Measurements from ENCODE around the gene SETMAR.

GRCh38 chr3:4302747-4303146 is 422 bp upstream of the SETMAR start:
- TF ChIP-seq, protein P1, sequence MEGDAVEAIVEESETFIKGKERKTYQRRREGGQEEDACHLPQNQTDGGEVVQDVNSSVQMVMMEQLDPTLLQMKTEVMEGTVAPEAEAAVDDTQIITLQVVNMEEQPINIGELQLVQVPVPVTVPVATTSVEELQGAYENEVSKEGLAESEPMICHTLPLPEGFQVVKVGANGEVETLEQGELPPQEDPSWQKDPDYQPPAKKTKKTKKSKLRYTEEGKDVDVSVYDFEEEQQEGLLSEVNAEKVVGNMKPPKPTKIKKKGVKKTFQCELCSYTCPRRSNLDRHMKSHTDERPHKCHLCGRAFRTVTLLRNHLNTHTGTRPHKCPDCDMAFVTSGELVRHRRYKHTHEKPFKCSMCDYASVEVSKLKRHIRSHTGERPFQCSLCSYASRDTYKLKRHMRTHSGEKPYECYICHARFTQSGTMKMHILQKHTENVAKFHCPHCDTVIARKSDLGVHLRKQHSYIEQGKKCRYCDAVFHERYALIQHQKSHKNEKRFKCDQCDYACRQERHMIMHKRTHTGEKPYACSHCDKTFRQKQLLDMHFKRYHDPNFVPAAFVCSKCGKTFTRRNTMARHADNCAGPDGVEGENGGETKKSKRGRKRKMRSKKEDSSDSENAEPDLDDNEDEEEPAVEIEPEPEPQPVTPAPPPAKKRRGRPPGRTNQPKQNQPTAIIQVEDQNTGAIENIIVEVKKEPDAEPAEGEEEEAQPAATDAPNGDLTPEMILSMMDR (IDR thresholded peaks at IDR 0.05): no peak
- no peak for TF ChIP-seq EZH2 (IDR thresholded peaks at IDR 0.05; ENCODE audit: borderline replicate concordance, insufficient read depth, low read depth, low read length, poor library complexity, severe bottlenecking)
